ENCODE measurements around the gene COQ8A.

The COQ8A gene

GRCh38 chr1:227032396-227032795 lies 92.3 kb downstream of the COQ8A start:
- H3K9me3 ChIP-seq (replicated peaks in 1 of 11) = peaks cover 0 to 4% (median 0%) of the 10 kb centered on the region in 11 experiments; a peak in 1 of 22 replicates
- H3K9ac ChIP-seq = no peak overlapping the region
- no peaks in the 10 kb centered on the region for H4K20me1 ChIP-seq
- H3K27me3 ChIP-seq = no peaks in the 10 kb centered on the region
- H3K36me3 ChIP-seq = peaks cover 5 to 67% (median 11%) of the 10 kb centered on the region in 11 experiments; a peak in 17 of 22 replicates
- no peak overlapping the region for H3K4me3 ChIP-seq
- H3K4me1 ChIP-seq = peaks cover 0 to 5% (median 0%) of the 10 kb centered on the region in 10 experiments; a peak in 1 of 20 replicates
- H3K4me2 ChIP-seq = no peak overlapping the region
- H3K27ac ChIP-seq = no peak overlapping the region
- TF ChIP-seq Cebpa-rat (IDR thresholded peaks at IDR 0.05) = no peak

- Histone ChIP-seq H4K20me1 (no peaks in the 10 kb centered on the region), H3K9me3 (replicated peaks in 1 of 11) (peaks cover 0 to 10% (median 4%) of the 10 kb centered on the region in 11 experiments; a peak in 6 of 22 replicates), H3K4me3 (no peak overlapping the region), H3K36me3 (peaks cover 0 to 63% (median 4%) of the 10 kb centered on the region in 11 experiments; a peak in 15 of 22 replicates), H3K4me1 (peaks cover 0 to 7% (median 0%) of the 10 kb centered on the region in 10 experiments; a peak in 1 of 20 replicates), H3K9ac (no peak overlapping the region), H3K27ac (no peak overlapping the region), H3K4me2 (no peak overlapping the region), H3K27me3 (no peaks in the 10 kb centered on the region)
- TF ChIP-seq Cebpa-rat (IDR thresholded peaks at IDR 0.05) = no peak
These were observed 93.8 kb downstream of the COQ8A start for GRCh38 chr1:227033880-227034279.

- peaks cover 0 to 12% (median 5%) of the 10 kb centered on the region in 11 experiments; a peak in 6 of 22 replicates for H3K9me3 ChIP-seq (replicated peaks in 1 of 11)
- no peak overlapping the region for H3K9ac ChIP-seq
- TF ChIP-seq Cebpa-rat (IDR thresholded peaks at IDR 0.05) = no peak
- no peak overlapping the region for H3K27ac ChIP-seq
- H4K20me1 ChIP-seq = no peaks in the 10 kb centered on the region
- peaks cover 0 to 7% (median 0%) of the 10 kb centered on the region in 10 experiments; a peak in 1 of 20 replicates for H3K4me1 ChIP-seq
- H3K4me2 ChIP-seq = no peak overlapping the region
- no peaks in the 10 kb centered on the region for H3K27me3 ChIP-seq
- no peak overlapping the region for H3K4me3 ChIP-seq
- H3K36me3 ChIP-seq = peaks cover 0 to 55% (median 0%) of the 10 kb centered on the region in 11 experiments; a peak in 6 of 22 replicates
These were observed 95.2 kb downstream of the COQ8A start for GRCh38 chr1:227035316-227035715.

GRCh38 chr1:227037121-227037520 lies 97.0 kb downstream of the COQ8A start:
- no peak for TF ChIP-seq Cebpa-rat (IDR thresholded peaks at IDR 0.05)
- H4K20me1 ChIP-seq = no peaks in the 10 kb centered on the region
- no peak overlapping the region for H3K4me2 ChIP-seq

More at GRCh38 chr1:227037121-227037520, 97.0 kb downstream of the COQ8A start:
- Histone ChIP-seq H3K9me3 (replicated peaks in 1 of 11) (peaks cover 0 to 12% (median 5%) of the 10 kb centered on the region in 11 experiments; a peak in 6 of 22 replicates), H3K4me1 (peaks cover 0 to 7% (median 0%) of the 10 kb centered on the region in 10 experiments; a peak in 1 of 20 replicates), H3K36me3 (peaks cover 0 to 44% (median 0%) of the 10 kb centered on the region in 11 experiments; a peak in 6 of 22 replicates), H3K27me3 (no peaks in the 10 kb centered on the region), H3K4me3 (no peak overlapping the region), H3K27ac (no peak overlapping the region), H3K9ac (no peak overlapping the region)

Measured in BLaER1 treated with 17β-estradiol and CSF1 and Interleukin-3, amounts not matched to agents 10 nM and 100 nM (cell line).